ENCODE measurements around the gene SLC24A1.

- TF ChIP-seq, protein P1, sequence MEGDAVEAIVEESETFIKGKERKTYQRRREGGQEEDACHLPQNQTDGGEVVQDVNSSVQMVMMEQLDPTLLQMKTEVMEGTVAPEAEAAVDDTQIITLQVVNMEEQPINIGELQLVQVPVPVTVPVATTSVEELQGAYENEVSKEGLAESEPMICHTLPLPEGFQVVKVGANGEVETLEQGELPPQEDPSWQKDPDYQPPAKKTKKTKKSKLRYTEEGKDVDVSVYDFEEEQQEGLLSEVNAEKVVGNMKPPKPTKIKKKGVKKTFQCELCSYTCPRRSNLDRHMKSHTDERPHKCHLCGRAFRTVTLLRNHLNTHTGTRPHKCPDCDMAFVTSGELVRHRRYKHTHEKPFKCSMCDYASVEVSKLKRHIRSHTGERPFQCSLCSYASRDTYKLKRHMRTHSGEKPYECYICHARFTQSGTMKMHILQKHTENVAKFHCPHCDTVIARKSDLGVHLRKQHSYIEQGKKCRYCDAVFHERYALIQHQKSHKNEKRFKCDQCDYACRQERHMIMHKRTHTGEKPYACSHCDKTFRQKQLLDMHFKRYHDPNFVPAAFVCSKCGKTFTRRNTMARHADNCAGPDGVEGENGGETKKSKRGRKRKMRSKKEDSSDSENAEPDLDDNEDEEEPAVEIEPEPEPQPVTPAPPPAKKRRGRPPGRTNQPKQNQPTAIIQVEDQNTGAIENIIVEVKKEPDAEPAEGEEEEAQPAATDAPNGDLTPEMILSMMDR (IDR thresholded peaks at IDR 0.05) = no peak
- TF ChIP-seq ZFX (IDR thresholded peaks at IDR 0.05; ENCODE audit: borderline replicate concordance) = no peak
These were observed 17.8 kb downstream of the SLC24A1 start for GRCh38 chr15:65639509-65639908.

Data from 22Rv1 (cell line).